HAP-1 (cell line): ENCODE data around the gene SURF1.
A peak's percentile ranks its signal among the peaks of the same experiment; 100 is the strongest.
"Not testable (repeated sequence)": the region's sequence is repeated elsewhere in the genome, so short reads cannot be mapped to it uniquely, and the experiment has no call there.

Experiments used
- DNase-seq, 2 experiments: peaks; one replicate each; pipeline ENCODE4 v3.0.0-alpha.2; 2016 to 2020; ENCODE audit warnings: low spot score in 2 of 2
- H3K27me3 ChIP-seq: fragments of 250-450 bp; sonication (Bioruptor Pico); 2 replicates; pipeline ENCODE4 v1.5.1; 2020; ENCODE audit warnings: low read depth, mild to moderate bottlenecking, moderate library complexity
- H3K36me3 ChIP-seq: fragments of 250-450 bp; sonication (Bioruptor Pico); replicated peaks from 2 replicates; pipeline ENCODE4 v1.5.1; 2020; ENCODE audit warnings: mild to moderate bottlenecking
- H3K4me1 ChIP-seq: fragments of 250-450 bp; sonication (Bioruptor Pico); 2 replicates; pipeline ENCODE4 v1.5.1; 2020; ENCODE audit warnings: mild to moderate bottlenecking
- H3K4me3 ChIP-seq: fragments of 250-450 bp; sonication (Bioruptor Pico); 2 replicates; pipeline ENCODE4 v1.5.1; 2020; ENCODE audit warnings: mild to moderate bottlenecking, moderate library complexity
- H3K9me3 ChIP-seq: fragments of 250-450 bp; sonication (Bioruptor Pico); 2 replicates; pipeline ENCODE4 v1.5.1; 2020; ENCODE audit warnings: mild to moderate bottlenecking, moderate library complexity
- in situ Hi-C: fragments of 300-500 bp; cut with MboI; formaldehyde crosslinking; loops from 3 replicates; pipeline ENCODE4 v1.14.3; 2020; ENCODE audit warnings: low sequenced_read_pairs, inconsistent platforms, mixed read lengths

SURF1 gene

DNA sequence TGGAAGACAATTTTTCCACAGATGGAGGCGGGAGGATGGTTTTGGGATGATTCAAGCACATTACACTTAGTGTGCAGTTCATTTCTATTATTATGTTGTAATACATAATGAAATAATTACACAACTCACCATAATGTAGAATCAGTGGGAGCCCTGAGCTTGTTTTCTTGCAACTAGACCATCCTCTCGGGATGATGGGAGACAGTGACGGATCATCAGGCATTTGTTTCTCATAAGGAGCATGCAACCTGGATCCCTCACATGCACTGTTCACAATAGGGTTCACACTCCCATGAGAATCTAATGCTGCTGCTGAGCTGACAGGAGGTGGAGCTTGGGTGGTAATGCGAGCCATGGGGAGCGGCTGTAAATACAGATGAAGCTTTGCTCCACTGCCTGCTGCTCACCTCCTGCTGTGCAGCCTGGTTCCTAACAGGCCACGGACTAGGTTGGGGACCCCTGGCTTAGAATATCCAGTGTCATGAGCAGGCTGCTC lies 21.5 kb upstream of the SURF1 start:
- Histone ChIP-seq H3K27me3 (no peaks in the 10 kb centered on the region), H3K4me1 (peaks cover 13% of the 10 kb centered on the region), H3K4me3 (no peak overlapping the region), H3K36me3 (peaks cover 13% of the 10 kb centered on the region), H3K9me3 (no peaks in the 10 kb centered on the region)
- DNase-seq, result peak; percentile 49 to 68
- in situ Hi-C loops, result no loop called here

DNA sequence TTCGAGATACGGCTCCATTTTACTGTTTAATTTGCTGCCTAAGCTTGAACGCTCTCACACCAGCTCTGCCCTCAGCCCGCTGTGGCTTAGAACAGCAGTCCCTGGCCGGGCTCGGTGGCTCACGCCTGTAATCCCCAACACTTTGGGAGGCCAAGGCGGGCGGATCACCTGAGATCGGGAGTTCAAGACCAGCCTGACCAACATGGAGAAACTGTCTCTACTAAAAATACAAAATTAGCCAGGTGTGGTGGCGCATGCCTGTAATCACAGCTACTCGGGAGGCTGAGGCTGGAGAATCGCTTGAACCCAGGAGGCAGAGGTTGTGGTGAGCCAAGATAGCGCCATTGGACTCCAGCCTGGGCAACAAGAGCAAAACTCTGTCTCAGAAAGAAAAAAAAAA lies 21.0 kb upstream of the SURF1 start:
- peaks cover 18% of the 10 kb centered on the region for H3K36me3 ChIP-seq
- DNase-seq, H3K9me3 ChIP-seq, H3K27me3 ChIP-seq, H3K4me3 ChIP-seq, in situ Hi-C loops: not testable (repeated sequence)
- H3K4me1 ChIP-seq, result peaks cover 13% of the 10 kb centered on the region

DNA sequence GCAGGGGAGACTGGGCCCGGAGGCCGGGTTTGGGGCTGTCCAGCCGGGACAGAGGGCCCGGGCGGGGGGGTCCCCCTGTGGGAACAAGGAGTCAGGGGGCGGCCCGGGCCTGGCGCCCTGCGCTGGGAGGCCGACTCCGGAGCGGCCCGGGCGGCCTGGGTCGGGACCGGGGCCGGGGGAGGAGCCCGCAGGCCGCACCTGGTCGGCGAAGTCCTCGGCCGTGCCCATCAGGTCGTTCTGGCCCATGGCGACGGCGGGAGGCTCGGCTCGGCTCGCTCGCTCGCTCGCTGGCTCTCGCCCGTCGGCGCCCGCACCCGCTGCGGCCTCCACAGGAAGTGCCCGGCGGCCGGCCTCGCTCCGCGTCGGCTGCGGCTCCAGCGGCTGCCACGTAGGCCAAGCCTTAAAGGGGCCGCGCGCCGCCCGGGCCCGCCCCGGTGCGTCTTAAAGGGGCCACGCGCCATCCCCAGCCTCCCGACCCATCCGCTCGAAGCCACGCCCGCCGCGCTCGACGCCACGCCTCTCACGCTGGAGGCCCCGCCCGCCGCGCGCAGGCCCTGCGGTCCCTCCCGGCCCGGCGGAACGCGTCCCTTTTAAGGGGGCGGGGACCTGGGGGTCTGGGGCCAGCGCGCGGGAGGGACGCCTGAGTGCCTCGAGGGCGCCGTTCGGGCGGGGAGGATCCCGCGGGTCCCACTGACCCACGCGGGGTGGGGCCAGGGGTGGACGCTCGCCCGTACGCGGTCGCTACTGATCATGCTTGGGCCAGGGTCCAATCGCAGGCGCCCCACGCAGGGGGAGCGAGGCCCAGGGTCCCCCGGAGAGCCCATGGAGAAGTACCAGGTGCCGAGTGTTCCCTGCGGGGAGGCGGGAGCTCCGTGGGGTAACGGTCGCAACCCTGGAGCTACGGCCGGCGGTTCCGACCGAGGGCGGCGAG lies 19.7 kb upstream of the SURF1 start, which contains the start of the genes STKLD1 and SURF4:
Gene STKLD1 (plus strand): TSS at position 643 of the 931 bp plus-strand sequence. CDS start 108 bp downstream, at position 751.
Gene SURF4 (minus strand): TSS at position 337 of the 931 bp plus-strand sequence. CDS start 91 bp downstream, at position 246.
- H3K9me3 ChIP-seq, result no peaks in the 10 kb centered on the region
- H3K36me3 ChIP-seq, result peaks cover 28% of the 10 kb centered on the region
- in situ Hi-C loops, result no loop called here
- H3K4me1 ChIP-seq, result peaks cover 13% of the 10 kb centered on the region
- H3K4me3 ChIP-seq, result peak within 1 kb of the TSS; percentile 86
- no peaks in the 10 kb centered on the region for H3K27me3 ChIP-seq
- peak; percentile 92 to 96 for DNase-seq

DNA sequence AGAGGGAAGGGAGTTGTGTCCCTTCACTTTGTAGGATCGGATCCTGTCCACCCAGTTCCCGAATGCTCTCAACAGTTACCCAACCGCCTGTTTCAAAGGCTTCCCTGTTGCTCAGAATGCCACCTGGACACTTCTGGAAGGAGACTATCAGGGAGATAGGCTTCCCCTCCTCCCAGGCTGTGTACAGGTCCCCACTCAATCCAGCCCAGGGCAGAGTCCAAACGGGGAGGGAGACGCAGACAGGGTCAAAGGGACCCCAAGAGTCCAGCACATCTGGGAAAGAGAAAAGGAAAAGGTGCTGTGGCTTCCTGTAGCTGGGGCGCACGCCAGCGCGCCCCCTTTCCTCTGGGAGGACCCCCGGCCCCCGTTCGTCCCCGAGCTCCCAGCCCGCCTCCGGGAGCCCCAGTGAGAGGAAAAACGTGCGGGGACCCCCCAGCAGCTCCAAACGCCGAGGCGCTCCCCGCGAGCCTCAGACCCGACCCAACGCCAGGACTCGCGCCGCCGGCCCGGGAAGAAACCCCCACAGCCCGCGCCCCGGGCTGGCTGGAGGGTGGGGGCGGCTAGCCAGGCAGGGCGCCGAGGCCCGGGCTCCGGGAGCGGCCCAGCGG lies 18.9 kb upstream of the SURF1 start:
- no peaks in the 10 kb centered on the region for H3K9me3 ChIP-seq
- no peaks in the 10 kb centered on the region for H3K27me3 ChIP-seq
- DNase-seq, result peak in 1 of 2 experiments; percentile 42
- H3K4me1 ChIP-seq, result peaks cover 13% of the 10 kb centered on the region
- peaks cover 32% of the 10 kb centered on the region for H3K36me3 ChIP-seq
- in situ Hi-C loops, result no loop called here
- H3K4me3 ChIP-seq, result peak overlapping the region; percentile 86

DNA sequence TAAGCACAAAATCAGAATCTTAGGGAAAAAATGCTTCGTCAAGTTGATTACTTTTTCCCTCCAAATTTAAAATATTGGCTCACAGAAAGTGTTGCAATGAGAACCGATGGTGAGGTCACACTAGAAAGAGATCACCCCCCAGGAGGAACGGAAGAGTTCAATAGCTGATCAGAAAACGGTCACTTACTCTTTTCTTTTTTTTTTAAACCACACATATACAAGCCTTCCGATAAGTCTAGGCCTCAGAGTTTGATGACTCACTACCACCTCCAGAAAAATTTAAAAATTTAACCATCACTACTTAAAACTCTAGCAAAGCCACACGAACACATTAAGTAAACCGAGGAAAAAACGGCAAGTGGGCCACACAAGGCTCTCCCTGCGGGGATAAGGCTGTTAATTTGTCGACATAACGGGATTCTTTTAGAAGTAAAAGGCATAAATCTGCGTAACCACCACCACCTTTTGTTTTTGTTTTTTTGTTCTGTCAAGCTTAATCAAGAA lies 18.4 kb upstream of the SURF1 start:
- in situ Hi-C loops, result no loop called here
- H3K9me3 ChIP-seq, result no peaks in the 10 kb centered on the region
- H3K36me3 ChIP-seq, result peaks cover 38% of the 10 kb centered on the region
- H3K4me1 ChIP-seq, result peaks cover 13% of the 10 kb centered on the region
- no peak for DNase-seq
- peak overlapping the region; percentile 86 for H3K4me3 ChIP-seq
- H3K27me3 ChIP-seq, result no peaks in the 10 kb centered on the region

DNA sequence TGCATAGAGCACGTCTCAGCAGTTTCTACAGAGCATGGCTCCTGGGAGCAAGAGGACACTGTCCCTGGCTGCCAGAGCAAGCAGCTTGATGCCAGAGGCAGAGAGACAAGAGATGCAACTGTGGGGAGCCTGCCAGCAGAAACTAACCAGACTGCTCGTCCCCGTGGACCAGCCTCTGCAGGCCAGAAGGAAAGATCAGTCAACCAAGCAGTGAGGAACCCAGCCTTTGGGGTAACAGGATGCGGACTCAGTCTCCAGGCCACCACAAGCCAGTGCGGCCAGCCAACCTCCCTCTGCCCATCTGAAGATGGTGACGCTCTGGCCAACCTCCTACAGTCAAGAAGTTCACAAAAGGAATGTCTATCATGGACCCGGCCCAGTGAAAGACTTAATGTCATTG lies 15.9 kb upstream of the SURF1 start:
- H3K36me3 ChIP-seq, result peaks cover 58% of the 10 kb centered on the region
- peaks cover 8% of the 10 kb centered on the region for H3K4me1 ChIP-seq
- H3K9me3 ChIP-seq, result no peaks in the 10 kb centered on the region
- no peaks in the 10 kb centered on the region for H3K27me3 ChIP-seq
- in situ Hi-C loops, result no loop called here
- H3K4me3 ChIP-seq, result no peak overlapping the region
- DNase-seq, result no peak

DNA sequence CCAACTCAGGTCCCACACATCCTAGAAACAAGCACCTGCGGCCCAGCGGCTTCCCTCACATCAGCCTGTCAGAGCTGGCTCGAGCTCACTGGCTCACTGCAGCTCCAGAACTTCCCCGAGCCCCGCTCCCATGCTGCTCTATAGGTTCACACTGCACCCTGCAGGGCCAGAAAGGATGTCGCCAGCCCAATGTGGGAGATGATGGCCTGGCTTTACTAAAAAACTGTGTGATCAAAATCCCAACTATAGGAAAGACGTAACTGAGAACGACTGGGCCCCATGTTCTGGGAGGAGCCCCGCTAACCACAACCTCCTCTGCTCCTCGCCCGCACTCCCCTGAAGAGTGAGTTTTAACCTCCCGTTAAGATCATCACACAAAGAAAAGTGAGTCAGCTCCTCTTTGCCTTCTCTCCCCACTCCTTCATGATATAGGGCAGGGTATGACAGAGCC lies 15.0 kb upstream of the SURF1 start:
- H3K27me3 ChIP-seq, result no peaks in the 10 kb centered on the region
- no peaks in the 10 kb centered on the region for H3K9me3 ChIP-seq
- in situ Hi-C loops, result no loop called here
- peaks cover 66% of the 10 kb centered on the region for H3K36me3 ChIP-seq
- no peak for DNase-seq
- H3K4me3 ChIP-seq, result no peak overlapping the region
- H3K4me1 ChIP-seq, result peaks cover under 1% of the 10 kb centered on the region; the same call in 1 of the 2 replicates

DNA sequence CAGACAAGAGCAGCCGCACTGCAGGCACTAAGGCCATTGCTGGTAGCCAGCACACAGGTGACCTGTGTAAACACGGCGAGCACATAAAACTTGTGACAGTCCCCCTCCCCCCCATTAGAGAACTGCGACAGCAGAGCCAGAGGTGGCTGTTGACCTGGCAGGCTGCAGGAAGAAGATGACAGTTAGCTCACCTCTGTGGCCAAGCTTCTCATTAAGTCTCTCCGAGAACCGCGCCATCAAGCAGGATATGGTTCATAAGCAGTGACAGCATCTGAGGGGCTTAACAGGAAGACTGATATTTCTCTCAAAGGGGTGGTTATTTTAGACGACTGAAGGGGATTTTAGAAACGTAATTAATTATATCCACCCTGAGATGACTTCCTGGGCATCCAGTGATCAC lies 14.4 kb upstream of the SURF1 start:
- no peaks in the 10 kb centered on the region for H3K9me3 ChIP-seq
- H3K4me3 ChIP-seq, result no peak overlapping the region
- H3K4me1 ChIP-seq, result no peaks in the 10 kb centered on the region; the same call in 1 of the 2 replicates
- peaks cover 72% of the 10 kb centered on the region for H3K36me3 ChIP-seq
- H3K27me3 ChIP-seq, result no peaks in the 10 kb centered on the region
- in situ Hi-C loops, result no loop called here
- DNase-seq, result no peak

DNA sequence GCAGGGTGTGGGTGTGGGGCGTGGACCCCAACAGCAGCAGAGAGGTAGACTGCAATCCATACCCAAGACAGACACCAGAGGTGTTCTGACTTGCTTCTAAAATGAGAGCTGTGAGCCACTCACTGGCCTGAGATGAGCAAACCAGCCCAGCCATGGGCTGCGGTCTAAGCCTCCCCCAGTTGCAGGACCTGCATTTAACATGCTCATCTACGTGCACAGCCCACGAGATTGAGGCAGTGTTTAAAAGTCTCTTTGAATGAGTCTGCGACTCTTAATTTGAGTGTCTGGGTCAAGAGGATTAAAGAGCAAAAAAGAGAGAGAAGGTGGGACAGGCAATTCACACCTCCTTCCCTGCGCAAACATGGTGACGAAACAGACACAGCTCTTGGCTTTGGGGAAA lies 13.6 kb upstream of the SURF1 start:
- Histone ChIP-seq H3K27me3 (no peaks in the 10 kb centered on the region), H3K9me3 (no peaks in the 10 kb centered on the region), H3K4me3 (no peak overlapping the region), H3K36me3 (peaks cover 75% of the 10 kb centered on the region), H3K4me1 (no peaks in the 10 kb centered on the region; the same call in 1 of the 2 replicates)
- no peak for DNase-seq
- in situ Hi-C loops, result no loop called here

DNA sequence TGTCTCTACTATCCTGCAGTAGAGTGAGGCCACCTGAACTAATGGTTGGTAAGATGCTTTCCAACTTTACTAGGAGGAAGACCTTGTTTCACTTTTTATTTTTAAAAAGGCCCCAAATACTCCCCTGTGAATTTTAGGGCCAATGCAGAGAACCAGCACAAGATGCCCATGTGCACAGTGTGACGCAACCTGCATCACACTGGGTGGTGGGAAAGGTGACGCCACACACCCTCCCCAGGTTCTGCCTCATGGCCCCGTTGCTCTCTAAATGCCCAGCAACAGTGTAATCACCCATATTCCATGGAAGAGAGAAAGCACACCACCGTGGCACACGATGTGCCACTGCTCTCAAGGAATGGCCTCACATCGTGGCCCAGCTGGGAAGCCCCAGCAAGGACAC lies 13.1 kb upstream of the SURF1 start:
- H3K4me1 ChIP-seq, result no peaks in the 10 kb centered on the region; the same call in 1 of the 2 replicates
- peaks cover 76% of the 10 kb centered on the region for H3K36me3 ChIP-seq
- H3K4me3 ChIP-seq, result no peak overlapping the region

DNA sequence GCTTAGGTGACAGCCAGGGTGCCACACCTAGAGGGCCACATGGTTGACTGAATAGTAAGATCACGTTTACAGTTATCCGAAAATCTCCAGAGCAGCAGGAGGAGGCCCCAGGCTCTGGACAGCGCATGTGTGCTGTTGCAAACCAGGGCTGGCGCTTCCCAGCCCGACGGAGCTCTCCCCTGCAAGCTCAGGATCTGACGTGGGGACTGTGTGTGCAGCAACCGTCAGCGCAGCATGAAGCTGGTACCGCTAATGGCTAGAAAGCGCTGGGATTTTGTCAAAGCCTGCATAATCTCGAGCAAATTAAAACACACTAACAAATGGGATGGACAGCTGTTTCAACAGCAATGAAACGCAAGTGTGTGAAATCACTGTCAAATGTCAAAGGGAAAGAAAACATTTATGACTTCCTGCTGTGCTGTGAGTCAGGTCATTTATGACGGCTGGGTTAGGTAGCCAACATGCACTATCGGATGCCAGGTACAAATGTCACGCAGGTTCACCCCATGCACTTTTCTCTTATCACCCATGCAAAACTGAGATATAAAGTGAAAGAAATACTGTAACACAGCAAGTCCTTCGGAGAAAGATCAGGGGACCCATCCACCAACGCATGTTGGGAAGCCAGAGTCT lies 12.1 kb upstream of the SURF1 start:
- in situ Hi-C loops, result no loop called here
- Histone ChIP-seq H3K4me3 (no peak overlapping the region), H3K27me3 (no peaks in the 10 kb centered on the region), H3K36me3 (peaks cover 85% of the 10 kb centered on the region), H3K4me1 (no peaks in the 10 kb centered on the region), H3K9me3 (no peaks in the 10 kb centered on the region)
- no peak for DNase-seq

More for the DNA sequence above, 13.1 kb upstream of the SURF1 start:
- no peak for DNase-seq
- Histone ChIP-seq H3K27me3 (no peaks in the 10 kb centered on the region), H3K9me3 (no peaks in the 10 kb centered on the region)
- in situ Hi-C loops, result no loop called here

DNA sequence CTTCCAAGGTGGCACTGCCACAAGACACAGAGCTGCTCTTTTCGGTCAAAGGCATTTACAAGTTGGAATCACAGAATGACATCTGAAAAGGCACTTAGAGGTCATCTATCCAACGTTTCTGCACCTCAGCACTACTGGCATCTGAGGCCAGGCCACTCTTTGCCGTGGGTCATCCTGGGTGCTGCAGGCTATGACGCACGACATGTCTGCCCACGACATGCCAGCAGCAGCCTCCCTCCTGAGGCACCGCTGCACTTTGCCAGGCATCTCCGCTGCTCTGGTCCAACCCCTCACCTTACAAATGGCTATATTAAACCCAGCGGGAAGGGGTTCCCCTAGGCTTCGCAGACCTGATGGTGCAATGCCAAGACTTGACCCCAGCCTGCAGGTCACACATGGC lies 11.5 kb upstream of the SURF1 start:
- H3K36me3 ChIP-seq, result peaks cover 85% of the 10 kb centered on the region

DNA sequence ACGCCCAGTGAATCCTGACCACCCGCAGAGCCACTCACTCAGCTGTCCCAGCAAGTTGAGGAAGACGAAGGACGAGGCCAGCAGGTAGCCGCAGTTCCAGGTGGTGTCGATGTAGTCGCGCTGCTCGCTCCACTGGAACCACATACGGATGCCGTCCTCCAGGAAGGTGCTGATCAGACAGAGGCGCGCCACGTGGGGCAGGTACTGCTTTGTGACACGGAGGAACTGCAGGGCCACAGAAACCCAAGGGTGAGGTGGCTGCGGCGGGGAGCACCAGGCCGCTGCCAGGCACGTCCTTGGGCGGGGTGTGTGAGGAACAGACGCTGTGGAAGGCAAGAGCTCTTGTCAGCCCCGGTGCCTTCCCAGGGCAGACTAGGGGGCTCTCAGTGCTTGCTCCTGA lies 10.9 kb upstream of the SURF1 start:
- peaks cover 85% of the 10 kb centered on the region for H3K36me3 ChIP-seq

More for the DNA sequence above, 11.5 kb upstream of the SURF1 start:
- Histone ChIP-seq H3K9me3 (no peaks in the 10 kb centered on the region), H3K4me3 (no peak overlapping the region), H3K4me1 (no peaks in the 10 kb centered on the region), H3K27me3 (no peaks in the 10 kb centered on the region)
- in situ Hi-C loops, result no loop called here
- no peak for DNase-seq

More for the DNA sequence above, 10.9 kb upstream of the SURF1 start:
- H3K27me3 ChIP-seq, result no peaks in the 10 kb centered on the region
- H3K4me1 ChIP-seq, result no peaks in the 10 kb centered on the region
- no peak overlapping the region for H3K4me3 ChIP-seq
- in situ Hi-C loops, result no loop called here
- no peaks in the 10 kb centered on the region for H3K9me3 ChIP-seq
- no peak for DNase-seq
